ENCODE data around the gene URB2.

DNA sequence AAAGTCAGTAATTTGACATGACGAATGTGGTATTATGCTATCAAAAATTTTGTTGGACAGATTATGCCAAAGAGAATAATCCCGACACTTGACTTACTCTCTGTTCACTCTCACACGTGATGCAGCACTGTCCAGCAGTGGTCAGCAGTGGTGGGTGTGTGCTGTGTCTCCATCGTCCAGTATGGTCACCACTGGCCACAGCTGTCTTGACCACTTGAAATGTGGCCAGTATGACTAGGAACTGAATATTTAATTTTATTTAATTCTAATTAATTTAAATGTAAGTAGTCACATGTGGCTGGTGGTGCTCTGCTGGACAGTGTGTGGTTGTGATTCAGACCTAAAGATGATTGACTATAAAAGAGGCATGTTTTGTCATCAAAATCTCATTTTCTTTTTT, 24.0 kb downstream of the URB2 start:
- TF ChIP-seq, protein P1, sequence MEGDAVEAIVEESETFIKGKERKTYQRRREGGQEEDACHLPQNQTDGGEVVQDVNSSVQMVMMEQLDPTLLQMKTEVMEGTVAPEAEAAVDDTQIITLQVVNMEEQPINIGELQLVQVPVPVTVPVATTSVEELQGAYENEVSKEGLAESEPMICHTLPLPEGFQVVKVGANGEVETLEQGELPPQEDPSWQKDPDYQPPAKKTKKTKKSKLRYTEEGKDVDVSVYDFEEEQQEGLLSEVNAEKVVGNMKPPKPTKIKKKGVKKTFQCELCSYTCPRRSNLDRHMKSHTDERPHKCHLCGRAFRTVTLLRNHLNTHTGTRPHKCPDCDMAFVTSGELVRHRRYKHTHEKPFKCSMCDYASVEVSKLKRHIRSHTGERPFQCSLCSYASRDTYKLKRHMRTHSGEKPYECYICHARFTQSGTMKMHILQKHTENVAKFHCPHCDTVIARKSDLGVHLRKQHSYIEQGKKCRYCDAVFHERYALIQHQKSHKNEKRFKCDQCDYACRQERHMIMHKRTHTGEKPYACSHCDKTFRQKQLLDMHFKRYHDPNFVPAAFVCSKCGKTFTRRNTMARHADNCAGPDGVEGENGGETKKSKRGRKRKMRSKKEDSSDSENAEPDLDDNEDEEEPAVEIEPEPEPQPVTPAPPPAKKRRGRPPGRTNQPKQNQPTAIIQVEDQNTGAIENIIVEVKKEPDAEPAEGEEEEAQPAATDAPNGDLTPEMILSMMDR (IDR thresholded peaks at IDR 0.05): no peak
- no peak for TF ChIP-seq POLR2A (IDR thresholded peaks at IDR 0.05)

Data from right lobe of liver (tissue), 4 donors.